H1 (cell line): ENCODE data around the gene ZCCHC17. TPM values are rescaled to one million over a fixed set of nuclear protein-coding genes. Genes with fewer than 3 reads are reported as not detected.

Experiments
- CTCF ChIA-PET: fragments of 300-600 bp; sonication (Branson Sonifier 250); formaldehyde crosslinking; loops from one replicate; lab custom pipeline; 2021; ENCODE audit not compliant: partially characterized antibody; lab: Charles Lee
- POLR2A ChIA-PET: fragments of 300-600 bp; sonication (Branson Sonifier 250); formaldehyde crosslinking; loops from one replicate; lab custom pipeline; 2021; ENCODE audit warnings: inconsistent platforms; ENCODE audit not compliant: partially characterized antibody; lab: Charles Lee
- DNase-seq, 2 experiments: peaks; one replicate each; pipeline versions ENCODE4 v3.0.0 to v3.0.0-alpha.2; 2010 to 2022; ENCODE audit warnings: low spot score in 2 of 2, low read depth in 1 of 2, mixed read lengths in 1 of 2
- FAIRE-seq: peaks from 2 replicates; lab custom pipeline; 2011; peaks lifted over from hg19 to GRCh38; lab: Jason Lieb, UNC
- H2AFZ ChIP-seq: 2 replicates; pipeline ENCODE4 v1.8.1; 2012; ENCODE audit warnings: low read length, inconsistent platforms
- H2AK5ac ChIP-seq: 2 replicates; pipeline ENCODE4 v1.6.1; 2013; ENCODE audit warnings: low read depth, low read length
- H2BK120ac ChIP-seq: replicated peaks from 2 replicates; pipeline ENCODE3; 2013; ENCODE audit warnings: low read depth, low read length, inconsistent platforms
- H2BK12ac ChIP-seq: 2 replicates; pipeline ENCODE4 v1.6.1; 2013; ENCODE audit warnings: low read depth, low read length
- H2BK15ac ChIP-seq: 2 replicates; pipeline ENCODE4 v1.6.1; 2013; ENCODE audit warnings: low read length
- H2BK20ac ChIP-seq: 2 replicates; pipeline ENCODE4 v1.6.1; 2013; ENCODE audit warnings: low read length
- H2BK5ac ChIP-seq: 2 replicates; pipeline ENCODE4 v1.6.1; 2013; ENCODE audit warnings: low read depth, low read length
- H3K14ac ChIP-seq: 2 replicates; pipeline ENCODE4 v1.6.1; 2013; ENCODE audit warnings: inconsistent platforms; ENCODE audit not compliant: insufficient read length
- H3K18ac ChIP-seq: 2 replicates; pipeline ENCODE4 v1.6.1; 2013; ENCODE audit warnings: low read length; ENCODE audit errors: extremely low read depth
- H3K23ac ChIP-seq: 2 replicates; pipeline ENCODE4 v1.6.1; 2013; ENCODE audit warnings: inconsistent platforms; ENCODE audit not compliant: insufficient read length
- H3K23me2 ChIP-seq: 2 replicates; pipeline ENCODE4 v1.6.1; 2013; ENCODE audit warnings: low read depth, low read length
- H3K27ac ChIP-seq: 2 replicates; pipeline ENCODE4 v1.6.1; 2011; ENCODE audit warnings: low read depth, low read length, inconsistent platforms
- H3K27me3 ChIP-seq, 4 experiments: replicated peaks in 1 of 4; 1 replicate in 1 of 4; 2 replicates in 3 of 4; pipeline versions ENCODE4 v1.6.1 to v1.8.1; 2011 to 2013; ENCODE audit warnings: low read length in 3 of 4, mild to moderate bottlenecking in 3 of 4, inconsistent platforms in 2 of 4, mixed read lengths in 2 of 4, moderate library complexity in 1 of 4; ENCODE audit not compliant: control insufficient read depth in 3 of 4, insufficient read depth in 3 of 4; ENCODE audit errors: extremely low read depth in 1 of 4
- H3K36me3 ChIP-seq, 4 experiments: 2 replicates each; pipeline versions ENCODE4 v1.6.1 to v1.8.1; 2011 to 2013; ENCODE audit warnings: mild to moderate bottlenecking in 4 of 4, low read length in 3 of 4, moderate library complexity in 2 of 4, control low read depth in 1 of 4, inconsistent platforms in 1 of 4; ENCODE audit not compliant: insufficient read depth in 4 of 4, control insufficient read depth in 2 of 4
- H3K4ac ChIP-seq: replicated peaks from 2 replicates; pipeline ENCODE3; 2013; ENCODE audit warnings: low read length, low read depth, mixed read lengths, inconsistent platforms; ENCODE audit not compliant: insufficient read length
- H3K4me1 ChIP-seq, 4 experiments: replicated peaks in 1 of 4; 1 replicate in 1 of 4; 2 replicates in 3 of 4; pipeline versions ENCODE4 v1.6.1 to v1.8.1; 2011 to 2013; ENCODE audit warnings: low read length in 3 of 4, inconsistent platforms in 2 of 4, mixed read lengths in 1 of 4; ENCODE audit not compliant: insufficient read depth in 4 of 4, control insufficient read depth in 3 of 4
- H3K4me2 ChIP-seq, 2 experiments: 2 replicates each; pipeline versions ENCODE4 v1.6.1 to v1.8.1; 2011 to 2013; ENCODE audit warnings: low read depth in 2 of 2, low read length in 2 of 2, control low read depth in 1 of 2, inconsistent platforms in 1 of 2, mild to moderate bottlenecking in 1 of 2; ENCODE audit not compliant: insufficient read depth in 1 of 2
- H3K4me3 ChIP-seq, 4 experiments: fragments of 200-600, 300-600 bp in 1 of 4; sonication (generic), shearing (Covaris generic), sonication (Bioruptor Twin) in 1 of 4; 2 replicates each; pipeline versions ENCODE4 v1.5.1 to v1.8.1; 2011 to 2016; ENCODE audit warnings: low read length in 4 of 4, low read depth in 3 of 4, control low read depth in 2 of 4, inconsistent platforms in 2 of 4, mild to moderate bottlenecking in 2 of 4, mixed read lengths in 1 of 4, moderate library complexity in 1 of 4; ENCODE audit not compliant: insufficient read depth in 2 of 4; ENCODE audit errors: extremely low read depth in 1 of 4
- H3K56ac ChIP-seq: replicated peaks from 2 replicates; pipeline ENCODE3; 2013; ENCODE audit warnings: low read depth, mild to moderate bottlenecking, mixed read lengths, low read length, inconsistent platforms; ENCODE audit not compliant: insufficient read length
- H3K79me1 ChIP-seq: 2 replicates; pipeline ENCODE4 v1.6.1; 2013; ENCODE audit warnings: low read depth, low read length, control low read depth
- H3K79me2 ChIP-seq, 2 experiments: 2 replicates each; pipeline versions ENCODE4 v1.6.1 to v1.8.1; 2012 to 2013; ENCODE audit warnings: low read length in 2 of 2, mild to moderate bottlenecking in 2 of 2, inconsistent platforms in 1 of 2; ENCODE audit not compliant: insufficient read depth in 2 of 2, control insufficient read depth in 1 of 2
- H3K9ac ChIP-seq, 4 experiments: replicated peaks in 1 of 4; 1 replicate in 1 of 4; 2 replicates in 3 of 4; pipeline versions ENCODE4 v1.6.1 to v1.8.1; 2011 to 2013; ENCODE audit warnings: low read depth in 3 of 4, low read length in 3 of 4, control low read depth in 2 of 4, mild to moderate bottlenecking in 2 of 4, moderate library complexity in 2 of 4, inconsistent platforms in 1 of 4; ENCODE audit errors: extremely low read depth in 1 of 4
- H3K9me3 ChIP-seq, 2 experiments: 2 replicates each; pipeline versions ENCODE4 v1.6.1 to v1.8.1; 2012 to 2013; ENCODE audit warnings: mild to moderate bottlenecking in 2 of 2, moderate library complexity in 2 of 2, control low read depth in 1 of 2, inconsistent platforms in 1 of 2, low read depth in 1 of 2, low read length in 1 of 2, mixed read lengths in 1 of 2; ENCODE audit not compliant: insufficient read depth in 2 of 2
- H4K20me1 ChIP-seq, 2 experiments: replicated peaks in 1 of 2; 2 replicates each; pipeline versions ENCODE3 to v1.8.1; 2011 to 2013; ENCODE audit warnings: inconsistent platforms in 2 of 2, low read length in 2 of 2, mild to moderate bottlenecking in 1 of 2; ENCODE audit not compliant: insufficient read depth in 2 of 2, control insufficient read depth in 1 of 2
- H4K5ac ChIP-seq: 2 replicates; pipeline ENCODE4 v1.6.1; 2013; ENCODE audit warnings: low read length, low read depth, mixed read lengths, inconsistent platforms; ENCODE audit not compliant: insufficient read length
- H4K8ac ChIP-seq: 2 replicates; pipeline ENCODE4 v1.8.0; 2013; ENCODE audit warnings: mild to moderate bottlenecking, moderate library complexity, low read length, inconsistent platforms; ENCODE audit not compliant: insufficient read depth; ENCODE audit errors: extremely low read depth
- H4K91ac ChIP-seq: replicated peaks from 2 replicates; pipeline ENCODE3; 2013; ENCODE audit warnings: low read length, mixed read lengths, inconsistent platforms; ENCODE audit not compliant: insufficient read length
- EZH2 ChIP-seq: fragments of 200-600 bp; sonication (generic); IDR thresholded peaks from 2 replicates; pipeline ENCODE4 v1.7.1; 2012; ENCODE audit warnings: low read depth, mild to moderate bottlenecking, moderate library complexity, low read length, inconsistent platforms; ENCODE audit not compliant: severe bottlenecking
- HDAC6 ChIP-seq: IDR thresholded peaks from one replicate; pipeline ENCODE4 v1.7.1; 2012; ENCODE audit warnings: low read depth, mild to moderate bottlenecking, inconsistent platforms, low read length, moderate library complexity
- KDM4A ChIP-seq: IDR thresholded peaks from one replicate; pipeline ENCODE4 v1.7.1; 2012; ENCODE audit warnings: low read depth, mild to moderate bottlenecking, moderate library complexity, low read length, inconsistent platforms; ENCODE audit not compliant: severe bottlenecking
- RBBP5 ChIP-seq: IDR thresholded peaks from 2 replicates; pipeline ENCODE4 v1.7.1; 2012; ENCODE audit warnings: low read depth, mild to moderate bottlenecking, inconsistent platforms, low read length, moderate library complexity, borderline replicate concordance
- SIN3A ChIP-seq, 2 experiments: IDR thresholded peaks in 1 of 2; conservative IDR thresholded peaks in 1 of 2; 2 replicates each; pipeline ENCODE4 v1.6.1; 2011 to 2012; ENCODE audit warnings: low read length in 2 of 2, improper control_type of control experiment in 1 of 2, low read depth in 1 of 2, mild to moderate bottlenecking in 1 of 2
- SUZ12 ChIP-seq: fragments of 200-600 bp; sonication (generic); IDR thresholded peaks from 2 replicates; pipeline ENCODE4 v1.6.1; 2012; ENCODE audit warnings: mild to moderate bottlenecking, inconsistent platforms, low read length, moderate library complexity, mixed read lengths
- YY1 ChIP-seq: IDR thresholded peaks from 2 replicates; pipeline ENCODE4 v1.6.1; 2011; ENCODE audit warnings: low read depth, mild to moderate bottlenecking, low read length
- WGBS, 2 experiments: shearing (Covaris generic) in 1 of 2; methylation state at CpG; one replicate each; pipeline versions ENCODE4 v1.1.6 to v1.1.7; 2013 to 2015; ENCODE audit warnings: low lambda C conversion rate in 2 of 2, mixed read lengths in 2 of 2, inconsistent platforms in 1 of 2, low coverage in 1 of 2, missing lambda C conversion rate in 1 of 2; ENCODE audit not compliant: insufficient replicate concordance in 2 of 2, insufficient coverage in 1 of 2, insufficient read length in 1 of 2; ENCODE audit errors: extremely low coverage in 1 of 2, missing lambda C conversion rate in 1 of 2; 5-methylcytosine and 5-hydroxymethylcytosine counted together
- polyA plus RNA-seq, 7 experiments: library from polyadenylated mRNA; depleted of rRNA in 3 of 7; stranded (reverse) in 5 of 7; unstranded in 2 of 7; fragments of >200 nt in 5 of 7; fragments of 200-250 nt in 2 of 7; gene quantifications; 1 replicate in 5 of 7; 2 replicates in 1 of 7; 4 replicates in 1 of 7; pipeline versions ENCODE4 v1.2.1 to v1.2.3, GENCODE V29; 2011 to 2013; ENCODE audit warnings: missing spikeins in 2 of 7, mixed read lengths in 2 of 7
- total RNA-seq: library from RNA; stranded (reverse); fragmentation: NEBNext Ultra II Directional; extraction: Animal tissue kit (Norgen Biotek cat#: 25700); gene quantifications from 2 replicates; pipeline ENCODE4 v1.2.1, GENCODE V29; 2021
- TF ChIP-seq, protein P1 (sequence below): IDR thresholded peaks from 2 replicates; pipeline ENCODE4 v1.6.1; 2012; ENCODE audit warnings: low read length, inconsistent platforms
- TF ChIP-seq, protein P2 (sequence below): IDR thresholded peaks from 2 replicates; pipeline ENCODE4 v1.6.1; 2012; ENCODE audit warnings: inconsistent platforms

The ZCCHC17 gene
- total and polyA plus RNA-seq, 2 of the 8 experiments (the other 6 are each of a cell fraction or from before 2014, with no cell fraction given) = 51.6 to 59.3 TPM

DNA sequence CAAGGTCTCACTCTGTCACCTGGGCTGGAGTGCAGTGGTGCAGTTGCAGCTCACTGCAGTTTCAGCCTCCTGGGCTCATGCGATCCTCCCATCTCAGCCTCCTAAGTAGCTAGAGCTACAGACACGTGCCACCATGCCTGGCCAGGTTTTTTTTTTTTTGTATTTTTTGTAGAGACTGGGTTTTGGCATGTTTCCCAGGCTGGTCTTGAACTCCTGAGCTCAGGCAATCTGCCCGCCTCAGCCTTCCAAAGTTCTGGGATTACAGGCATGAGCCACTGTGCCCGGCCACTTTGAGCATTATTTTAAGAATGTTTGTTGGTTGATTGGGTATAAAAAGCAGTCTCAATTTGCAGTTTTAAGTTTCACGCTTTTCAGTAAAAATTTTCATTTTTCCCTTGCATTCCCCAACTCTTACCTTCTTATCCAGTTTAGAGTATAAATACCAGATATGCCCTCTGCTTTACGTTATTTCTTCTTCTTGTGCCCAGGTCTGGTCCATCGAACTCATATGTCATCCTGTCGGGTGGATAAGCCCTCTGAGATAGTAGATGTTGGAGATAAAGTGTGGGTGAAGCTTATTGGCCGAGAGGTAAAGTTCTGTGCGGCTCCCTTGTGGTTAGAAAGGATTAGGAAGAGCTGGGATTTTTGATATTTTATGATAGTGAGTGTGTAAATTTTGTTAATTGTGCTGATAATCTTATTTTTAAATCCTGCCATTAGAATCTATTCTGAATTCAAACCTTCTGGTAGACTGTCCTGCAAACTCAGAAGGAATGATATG, 40.0 kb downstream of the ZCCHC17 start:
- Histone ChIP-seq H3K4me2 (no peak overlapping the region), H3K79me2 (no peaks in the 10 kb centered on the region), H3K27me3 (no peaks in the 10 kb centered on the region), H4K5ac (no peak overlapping the region), H3K4ac (no peak overlapping the region), H4K8ac (no peak overlapping the region), H2BK20ac (no peak overlapping the region), H2AK5ac (no peak overlapping the region), H3K9me3 (no peaks in the 10 kb centered on the region), H3K9ac (no peak overlapping the region), H3K56ac (no peak overlapping the region), H3K14ac (no peak overlapping the region), H2BK12ac (no peak overlapping the region), H3K23me2 (no peaks in the 10 kb centered on the region; the same call in 1 of the 2 replicates), H2BK5ac (no peak overlapping the region), H3K18ac (no peak overlapping the region), H3K79me1 (no peaks in the 10 kb centered on the region), H3K36me3 (peaks cover 0 to 6% (median 3%) of the 10 kb centered on the region in 4 experiments; a peak in 5 of 8 replicates), H3K27ac (no peak overlapping the region), H3K23ac (no peak overlapping the region), H2BK120ac (no peak overlapping the region), H2BK15ac (no peak overlapping the region), H2AFZ (no peak overlapping the region), H3K4me1 (no peaks in the 10 kb centered on the region), H4K20me1 (no peaks in the 10 kb centered on the region), H3K4me3 (no peak overlapping the region), H4K91ac (no peak overlapping the region)
- FAIRE-seq (no peak), DNase-seq (no peak)
- ChIA-PET POLR2A (interaction anchor here (0.6 to 1.2 kb wide), 2 partner anchors 142 to 186 kb away, joined by 3 read pairs; no protein-coding TSS in a partner anchor), CTCF (interaction anchor here (1.1 to 2.7 kb wide), 6 partner anchors 11 to 153 kb away, joined by 3 to 24 read pairs (median 9); no protein-coding TSS in a partner anchor)
- WGBS, 2 experiments = 80% methylated on average over 10 of the region's 10 CpGs; no CpG with 5 or more reads in 1 of the 2 experiments
- TF ChIP-seq RBBP5 = no peak
- TF ChIP-seq, protein P1, sequence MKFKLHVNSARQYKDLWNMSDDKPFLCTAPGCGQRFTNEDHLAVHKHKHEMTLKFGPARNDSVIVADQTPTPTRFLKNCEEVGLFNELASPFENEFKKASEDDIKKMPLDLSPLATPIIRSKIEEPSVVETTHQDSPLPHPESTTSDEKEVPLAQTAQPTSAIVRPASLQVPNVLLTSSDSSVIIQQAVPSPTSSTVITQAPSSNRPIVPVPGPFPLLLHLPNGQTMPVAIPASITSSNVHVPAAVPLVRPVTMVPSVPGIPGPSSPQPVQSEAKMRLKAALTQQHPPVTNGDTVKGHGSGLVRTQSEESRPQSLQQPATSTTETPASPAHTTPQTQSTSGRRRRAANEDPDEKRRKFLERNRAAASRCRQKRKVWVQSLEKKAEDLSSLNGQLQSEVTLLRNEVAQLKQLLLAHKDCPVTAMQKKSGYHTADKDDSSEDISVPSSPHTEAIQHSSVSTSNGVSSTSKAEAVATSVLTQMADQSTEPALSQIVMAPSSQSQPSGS = no peak
- TF ChIP-seq YY1 = no peak
- no peak for TF ChIP-seq HDAC6
- no peak for TF ChIP-seq SIN3A (conservative IDR thresholded peaks at IDR 0.05 in 1 of 2, IDR thresholded peaks at IDR 0.05 in 1 of 2; ENCODE audit: low read depth in 1 of 2, low read length in 2 of 2)
- TF ChIP-seq KDM4A = no peak
- TF ChIP-seq EZH2 = no peak
- TF ChIP-seq, protein P2, sequence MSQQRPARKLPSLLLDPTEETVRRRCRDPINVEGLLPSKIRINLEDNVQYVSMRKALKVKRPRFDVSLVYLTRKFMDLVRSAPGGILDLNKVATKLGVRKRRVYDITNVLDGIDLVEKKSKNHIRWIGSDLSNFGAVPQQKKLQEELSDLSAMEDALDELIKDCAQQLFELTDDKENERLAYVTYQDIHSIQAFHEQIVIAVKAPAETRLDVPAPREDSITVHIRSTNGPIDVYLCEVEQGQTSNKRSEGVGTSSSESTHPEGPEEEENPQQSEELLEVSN = no peak
- no peak for TF ChIP-seq SUZ12
